Cardiac muscle cell (in vitro differentiated cells and primary cell): ENCODE data around the gene SRSF4. TPM values are rescaled to one million over a fixed set of nuclear protein-coding genes. Genes with fewer than 3 reads are reported as not detected.

ENCODE experiments used
- DNase-seq, 2 donors: peaks; one replicate each; pipeline versions ENCODE4 v3.0.0 to v3.0.0-alpha.2; 2010 to 2017; ENCODE audit warnings: low read depth in 1 of 2, low spot score in 1 of 2
- H3K27ac ChIP-seq: fragments of 200-600 bp; sonication (generic); 2 replicates; pipeline ENCODE4 v1.5.1; 2016
- H3K27me3 ChIP-seq: fragments of 200-600 bp; sonication (generic); 2 replicates; pipeline ENCODE4 v1.6.0; 2016; ENCODE audit warnings: control low read depth
- H3K36me3 ChIP-seq: fragments of 200-600 bp; sonication (generic); 2 replicates; pipeline ENCODE4 v1.5.1; 2016; ENCODE audit warnings: control low read depth
- H3K4me1 ChIP-seq: fragments of 200-600 bp; sonication (generic); 2 replicates; pipeline ENCODE4 v1.8.1; 2017; ENCODE audit warnings: low read depth, mild to moderate bottlenecking, mixed run types
- H3K4me3 ChIP-seq: fragments of 200-600 bp; sonication (generic); 2 replicates; pipeline ENCODE4 v1.5.1; 2016; ENCODE audit warnings: mild to moderate bottlenecking
- H3K9me3 ChIP-seq: fragments of 200-600 bp; sonication (generic); 2 replicates; pipeline ENCODE4 v1.5.1; 2017; ENCODE audit warnings: low read depth, mild to moderate bottlenecking, control low read depth
- CTCF ChIP-seq: IDR thresholded peaks from 2 replicates; pipeline ENCODE4 v1.5.1; 2012; ENCODE audit warnings: low read depth, mild to moderate bottlenecking, low read length
- polyA plus RNA-seq: library from polyadenylated mRNA; unstranded; fragments of >200 nt; fragmentation: Nextera tagmentation; extraction: Ambion mirVana; gene quantifications from 2 replicates; pipeline ENCODE4 v1.2.1, GENCODE V29; 2016
- total RNA-seq: library from RNA; depleted of rRNA; stranded (reverse); fragments of >200 nt; gene quantifications from 2 replicates; pipeline ENCODE4 v1.2.3, GENCODE V29; 2016

SRSF4 gene
- total and polyA plus RNA-seq, 2 experiments from 2014 or later: 72.3 to 92.6 TPM

GRCh38 chr1:29162476-29163138 is 19.1 kb downstream of the SRSF4 start:
- no peak overlapping the region for H3K4me3 ChIP-seq
- no peak for TF ChIP-seq CTCF
- DNase-seq: no peak
- H3K36me3 ChIP-seq: peaks cover 34% of the 10 kb centered on the region
- H3K4me1 ChIP-seq: peaks cover 27% of the 10 kb centered on the region
- H3K9me3 ChIP-seq: no peaks in the 10 kb centered on the region
- H3K27me3 ChIP-seq: no peaks in the 10 kb centered on the region
- H3K27ac ChIP-seq: no peak overlapping the region

- peaks cover 31% of the 10 kb centered on the region for H3K36me3 ChIP-seq
- H3K4me1 ChIP-seq: peaks cover 33% of the 10 kb centered on the region
- H3K4me3 ChIP-seq: no peak overlapping the region
- DNase-seq: no peak
- H3K27ac ChIP-seq: no peak overlapping the region
- H3K27me3 ChIP-seq: no peaks in the 10 kb centered on the region
- H3K9me3 ChIP-seq: no peaks in the 10 kb centered on the region
- TF ChIP-seq CTCF: no peak
These were observed 19.7 kb downstream of the SRSF4 start for GRCh38 chr1:29162025-29162424.

- peak overlapping the region; percentile 97 for H3K27ac ChIP-seq
- no peak overlapping the region for H3K4me3 ChIP-seq
- H3K4me1 ChIP-seq: peaks cover 47% of the 10 kb centered on the region
- peaks cover 21% of the 10 kb centered on the region for H3K36me3 ChIP-seq
- no peaks in the 10 kb centered on the region for H3K27me3 ChIP-seq
- no peak for DNase-seq
- no peak for TF ChIP-seq CTCF
- H3K9me3 ChIP-seq: no peaks in the 10 kb centered on the region
These were observed 21.9 kb downstream of the SRSF4 start for GRCh38 chr1:29159773-29160172.

- Histone ChIP-seq H3K27me3 (no peaks in the 10 kb centered on the region), H3K27ac (peak overlapping the region; percentile 97), H3K4me3 (no peak overlapping the region), H3K4me1 (peaks cover 35% of the 10 kb centered on the region), H3K36me3 (peaks cover 42% of the 10 kb centered on the region), H3K9me3 (no peaks in the 10 kb centered on the region)
- no peak for TF ChIP-seq CTCF
- peak in 1 of 2 donors; percentile 36 for DNase-seq
These were observed 24.5 kb downstream of the SRSF4 start for GRCh38 chr1:29157269-29157601.

GRCh38 chr1:29156543-29157268 is 25.0 kb downstream of the SRSF4 start:
- peaks cover 30% of the 10 kb centered on the region for H3K4me1 ChIP-seq
- H3K4me3 ChIP-seq: no peak overlapping the region
- H3K36me3 ChIP-seq: peaks cover 47% of the 10 kb centered on the region
- H3K27ac ChIP-seq: peak overlapping the region; percentile 97
- no peak for TF ChIP-seq CTCF
- H3K27me3 ChIP-seq: no peaks in the 10 kb centered on the region
- DNase-seq: peak; percentile 86 to 88
- H3K9me3 ChIP-seq: no peaks in the 10 kb centered on the region
